HL-60/S4 treated with retinoic acid at 250 ng/mL for 4 days and 3 days (cell line): ENCODE data around the gene CYBA.
"Not testable (repeated sequence)": the region's sequence is repeated elsewhere in the genome, so short reads cannot be mapped to it uniquely, and the experiment has no call there.

Source experiments
- in situ Hi-C: fragments of 300-500 bp; cut with MboI; formaldehyde crosslinking; loops from 2 replicates; pipeline ENCODE4 v1.7.0; 2022; ENCODE audit warnings: low sequenced_read_pairs

The CYBA gene

DNA sequence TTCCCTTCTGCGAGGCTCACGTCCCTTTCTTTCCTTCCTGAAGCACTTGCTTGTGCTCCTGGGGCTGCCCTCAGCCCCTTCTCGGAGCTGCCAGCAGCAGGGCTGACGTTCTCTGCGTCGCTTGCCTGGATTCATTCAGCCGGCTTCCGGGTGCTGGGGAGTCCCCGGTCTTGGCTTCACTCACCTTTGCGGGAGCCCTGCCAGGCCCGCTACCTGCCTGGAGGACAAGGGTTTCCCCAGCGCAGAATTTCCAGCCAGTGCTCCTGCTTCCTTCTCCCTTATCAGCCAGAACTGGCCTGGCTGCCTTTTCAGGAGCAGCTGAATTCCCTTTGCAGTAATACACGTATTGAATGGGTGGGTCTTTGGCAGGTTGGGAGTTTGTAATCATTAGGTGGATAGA, 34.5 kb downstream of the CYBA start:
- in situ Hi-C loops, result no loop called here

- in situ Hi-C loops, result no loop called here
Observed at GRCh38 chr16:88614818-88615580, 35.9 kb downstream of the CYBA start.

GRCh38 chr16:88613911-88614817, 36.7 kb downstream of the CYBA start:
- in situ Hi-C loops, result no loop called here

DNA sequence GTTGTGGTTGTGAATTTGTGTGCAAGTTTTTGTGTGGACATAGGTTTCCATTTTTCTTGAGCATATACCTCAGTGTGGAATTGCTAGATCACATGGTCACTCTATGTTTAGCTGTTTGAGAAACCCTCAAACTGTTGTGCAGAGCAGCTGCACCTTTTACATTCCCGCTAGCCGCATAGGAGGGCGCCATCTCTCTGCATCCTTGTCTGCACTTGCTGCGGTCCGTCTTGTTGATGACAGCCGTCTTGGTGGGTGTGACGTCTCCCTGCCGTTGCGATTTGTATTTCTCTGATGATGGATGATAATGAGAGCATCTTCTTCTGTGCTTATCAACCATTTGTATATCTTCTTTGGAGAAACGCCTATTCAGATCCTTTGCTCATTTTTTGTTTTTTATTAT, 37.6 kb downstream of the CYBA start:
- in situ Hi-C loops, result no loop called here

DNA sequence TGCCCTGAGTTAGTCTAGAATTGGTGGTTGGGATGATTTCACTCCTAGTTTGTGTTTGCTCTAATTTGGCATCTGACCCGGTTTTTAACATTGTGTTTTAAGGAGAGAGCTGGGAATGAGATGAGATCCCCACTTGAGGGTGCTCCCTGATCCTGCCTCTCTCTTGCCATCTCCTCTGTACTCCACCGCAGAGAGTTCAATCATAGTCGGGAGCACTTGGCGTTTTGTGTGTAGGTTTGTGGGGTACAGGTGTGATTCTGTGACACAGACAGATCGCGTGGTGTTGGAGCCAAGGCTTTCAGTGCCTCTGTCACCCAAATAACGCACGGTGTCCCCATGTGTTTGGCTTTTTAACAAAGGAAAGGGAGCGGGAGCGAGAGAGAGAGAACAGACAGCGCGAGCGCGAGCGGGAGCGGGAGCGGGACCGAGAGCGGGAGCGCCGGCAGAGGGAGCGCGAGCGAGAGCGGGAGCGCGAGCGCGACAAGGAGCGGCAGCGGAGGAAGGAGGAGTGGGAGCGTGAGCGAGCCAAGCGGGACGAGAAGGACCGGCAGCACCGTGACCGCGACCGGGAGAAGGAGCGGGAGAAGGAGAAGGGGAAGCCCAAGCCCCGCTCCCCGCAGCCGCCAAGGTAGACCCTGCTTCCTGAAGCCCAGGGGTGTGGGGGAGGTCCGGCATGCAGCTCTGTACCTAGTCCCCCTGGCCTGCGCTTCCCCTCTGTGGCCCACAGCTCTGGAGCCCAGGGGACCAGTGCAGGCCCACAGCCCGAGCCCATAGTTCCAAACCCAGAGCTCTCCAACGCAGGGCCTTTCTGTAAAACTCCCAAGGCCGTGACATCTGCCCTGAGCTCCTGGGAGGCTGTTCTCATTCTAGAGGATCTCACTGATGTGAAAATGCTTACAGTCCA, 39.7 kb downstream of the CYBA start:
- in situ Hi-C loops, result no loop called here

GRCh38 chr16:88610080-88610479, 40.8 kb downstream of the CYBA start:
- in situ Hi-C loops, result no loop called here

- in situ Hi-C loops, result not testable (repeated sequence)
Observed at GRCh38 chr16:88609426-88609825, 41.4 kb downstream of the CYBA start.

DNA sequence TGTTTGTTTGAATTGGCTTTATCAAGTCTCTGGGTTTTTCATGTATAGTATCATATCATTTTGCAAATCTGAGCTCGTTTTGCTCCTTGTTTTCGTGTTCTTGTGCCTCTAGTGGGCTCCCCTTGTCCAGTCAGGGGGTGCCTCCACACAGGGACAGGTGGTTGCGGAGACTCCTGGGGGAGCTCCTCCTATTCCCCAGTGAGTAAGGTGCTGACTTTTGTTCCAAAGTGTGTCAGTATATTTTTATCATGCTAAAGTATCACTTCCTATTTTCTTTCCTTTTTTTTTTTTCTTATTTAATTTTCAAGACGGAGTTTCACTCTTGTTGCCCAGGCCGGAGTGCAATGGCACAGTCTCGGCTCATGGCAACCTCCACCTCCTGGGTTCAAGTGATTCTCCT, 42.8 kb downstream of the CYBA start:
- in situ Hi-C loops, result no loop called here

DNA sequence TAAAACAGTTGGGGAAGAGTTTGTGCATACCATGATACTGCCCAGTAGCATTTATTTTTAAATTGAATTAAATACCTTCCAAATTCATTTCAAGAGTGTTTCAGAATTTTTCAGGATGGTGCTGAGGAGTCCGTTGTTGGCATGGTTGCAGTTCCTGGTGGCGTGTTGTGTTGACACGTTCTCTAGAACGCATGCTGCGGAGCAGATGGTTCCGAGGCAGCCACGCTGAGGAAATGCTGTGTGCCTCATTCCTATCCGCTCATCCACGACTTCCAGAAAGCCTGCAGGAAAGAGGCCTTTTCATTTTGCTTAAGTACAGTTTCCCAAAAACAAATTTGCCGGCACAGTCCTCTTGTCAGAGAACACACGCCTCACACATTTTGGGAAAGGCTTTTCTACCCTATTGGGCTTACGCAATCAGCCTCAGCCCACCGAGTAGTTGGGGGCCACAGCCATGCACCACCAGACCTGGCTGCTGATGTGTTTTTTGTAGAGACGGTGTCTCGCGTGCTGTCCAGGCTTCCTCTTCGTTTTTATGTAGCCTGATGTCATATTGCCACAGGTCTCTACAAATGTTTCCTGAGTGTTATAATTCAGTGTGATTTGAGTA, 44.6 kb downstream of the CYBA start:
- in situ Hi-C loops, result no loop called here

DNA sequence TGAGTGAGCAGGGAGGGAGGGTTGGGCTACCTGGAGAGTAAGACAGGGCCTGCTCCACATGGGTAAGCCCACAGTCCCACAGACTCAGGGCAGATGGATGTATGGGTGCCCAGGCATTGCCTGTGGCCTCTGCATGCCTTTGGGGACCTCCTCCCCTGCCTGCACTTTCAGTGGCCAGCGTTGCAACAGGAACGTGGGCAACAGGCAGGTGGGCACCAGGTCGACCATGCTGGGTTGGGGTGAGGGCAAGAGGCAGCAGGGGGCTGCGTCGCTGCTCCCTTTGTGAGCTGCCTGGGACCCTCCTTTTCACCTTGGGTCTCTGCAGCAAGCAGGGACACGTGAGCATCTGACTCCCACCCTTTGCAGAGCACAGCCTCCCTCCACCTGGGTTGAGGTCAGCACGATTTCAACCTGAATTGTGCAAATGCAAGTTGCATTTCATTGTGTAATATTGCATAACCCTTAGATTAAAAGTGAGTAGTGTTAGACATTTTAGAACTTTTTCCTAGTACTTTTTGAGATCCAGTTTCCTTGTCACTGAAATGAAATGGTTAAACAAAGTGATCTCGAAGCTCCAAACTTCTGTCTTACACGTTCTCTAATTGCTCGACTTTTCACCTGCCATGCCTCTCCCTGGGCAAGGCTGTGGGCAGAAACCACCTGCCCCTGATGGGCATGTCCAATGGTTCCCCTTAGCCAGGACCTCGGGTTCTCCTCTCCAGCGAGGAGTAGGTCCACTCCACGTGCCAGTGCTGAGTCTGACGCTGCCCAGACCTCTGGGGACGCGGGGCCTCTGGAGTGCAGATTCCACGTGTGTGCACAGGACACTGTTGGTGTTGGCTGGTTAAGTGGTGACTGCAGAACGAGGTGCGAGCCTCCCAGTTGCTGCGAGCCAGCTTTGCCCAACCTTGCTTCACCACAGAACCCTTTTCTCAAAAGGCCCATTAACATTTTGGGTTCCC, 45.4 kb downstream of the CYBA start:
- in situ Hi-C loops, result no loop called here

DNA sequence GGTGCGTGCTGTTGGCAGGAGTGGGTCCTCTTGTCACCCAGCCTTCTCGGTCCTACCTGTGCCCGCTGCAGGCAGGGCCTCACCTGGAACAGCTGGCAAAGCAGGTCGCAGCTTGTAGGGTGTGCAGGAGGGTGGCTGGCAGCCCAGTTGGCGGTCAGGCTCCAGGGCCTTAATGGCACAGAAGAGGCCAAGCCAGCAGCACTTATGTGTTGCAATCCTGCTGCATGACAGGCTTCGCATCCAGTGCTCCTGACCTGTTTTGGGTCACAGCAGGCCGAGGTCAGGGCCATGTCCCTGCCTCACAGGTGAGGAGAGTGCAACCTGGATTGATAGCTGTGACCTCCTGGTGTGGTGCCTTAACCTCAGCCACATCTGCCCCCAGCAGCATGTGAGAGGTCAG, 48.8 kb downstream of the CYBA start:
- in situ Hi-C loops, result no loop called here

DNA sequence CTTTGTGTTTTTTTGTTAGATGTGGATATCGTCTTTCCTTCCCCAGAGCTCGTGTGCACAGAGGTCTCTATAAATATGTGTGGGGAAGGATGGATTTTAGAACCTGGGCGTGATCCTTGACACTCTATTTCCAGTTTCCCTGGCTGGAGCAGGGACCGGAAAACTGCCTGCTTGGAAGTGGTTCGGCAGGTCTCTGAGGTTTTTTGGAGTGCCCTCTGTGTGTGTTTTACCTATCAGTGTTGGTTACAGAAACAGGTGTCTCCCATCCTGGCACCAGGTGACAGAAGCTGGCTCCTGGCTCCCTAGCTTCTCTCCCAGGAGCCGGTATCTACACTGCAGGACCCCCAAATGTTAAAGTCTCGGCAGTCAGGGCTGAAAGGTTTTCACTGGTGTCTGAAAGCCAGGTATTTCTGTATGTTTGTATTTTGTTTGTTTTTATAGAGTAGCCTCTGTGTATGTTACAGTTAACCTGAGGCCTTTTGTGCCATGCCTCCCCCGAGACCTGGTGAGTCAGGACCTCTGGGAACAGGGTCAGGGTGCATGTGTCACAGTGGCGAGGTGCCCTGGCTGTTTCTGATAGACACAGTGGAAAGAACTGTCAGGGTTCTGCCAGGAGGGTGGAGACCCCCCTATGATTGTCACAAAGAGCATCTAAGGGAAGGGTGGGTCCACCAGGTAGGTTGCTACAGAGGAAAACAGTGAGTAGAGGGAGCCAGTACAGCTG, 49.4 kb downstream of the CYBA start:
- in situ Hi-C loops, result no loop called here

DNA sequence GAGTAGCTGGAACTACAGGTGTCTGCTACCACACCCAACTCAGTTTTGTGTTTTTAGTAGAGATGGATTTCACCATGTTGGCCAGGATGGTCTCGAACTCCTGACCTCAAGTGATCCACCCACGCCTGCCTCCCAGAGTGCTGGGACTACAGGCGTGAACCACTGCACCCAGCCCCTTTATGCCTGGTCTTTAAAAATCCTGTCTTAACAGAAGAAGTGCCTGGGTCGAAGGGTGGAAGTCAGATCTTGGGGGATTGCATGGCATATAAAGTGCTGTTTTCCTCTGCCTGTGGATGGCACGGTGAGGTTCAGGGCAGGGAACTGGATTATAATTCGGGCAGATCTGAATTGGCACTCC, 50.3 kb downstream of the CYBA start:
- in situ Hi-C loops, result no loop called here

DNA sequence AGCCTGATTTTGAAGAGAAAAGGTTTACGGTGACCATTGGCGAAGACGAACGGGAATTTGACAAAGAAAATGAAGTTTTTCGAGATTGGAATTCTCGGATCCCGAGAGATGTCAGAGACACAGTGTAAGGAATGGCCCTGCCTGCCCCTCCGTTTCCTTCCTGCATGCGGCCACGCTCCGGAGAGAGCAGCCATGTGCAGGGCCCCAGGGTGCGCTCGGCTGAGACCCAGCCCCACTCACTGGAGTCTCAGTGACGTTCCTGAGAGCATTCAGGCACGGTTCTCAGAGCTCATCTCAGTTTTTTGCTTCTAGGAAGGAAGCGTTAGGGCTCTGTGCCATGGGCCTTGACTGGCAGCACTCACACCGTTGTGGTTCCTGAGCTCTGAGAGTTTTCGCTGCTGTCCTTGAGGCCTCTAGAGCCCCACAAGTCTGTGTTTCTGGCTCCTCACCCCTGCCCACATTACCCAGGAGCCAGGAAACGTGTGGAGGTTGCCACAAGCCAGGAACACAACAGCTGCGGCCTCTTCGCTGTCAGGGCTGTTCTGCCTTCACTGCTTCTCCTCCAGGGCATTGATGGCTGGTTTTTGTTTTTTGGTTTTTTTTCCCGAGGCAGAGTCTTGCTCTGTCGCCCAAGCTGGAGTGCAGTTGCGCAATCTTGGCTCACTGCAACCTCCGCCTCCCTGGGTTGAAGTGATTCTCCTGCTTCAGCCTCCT, 50.9 kb downstream of the CYBA start:
- in situ Hi-C loops, result no loop called here

DNA sequence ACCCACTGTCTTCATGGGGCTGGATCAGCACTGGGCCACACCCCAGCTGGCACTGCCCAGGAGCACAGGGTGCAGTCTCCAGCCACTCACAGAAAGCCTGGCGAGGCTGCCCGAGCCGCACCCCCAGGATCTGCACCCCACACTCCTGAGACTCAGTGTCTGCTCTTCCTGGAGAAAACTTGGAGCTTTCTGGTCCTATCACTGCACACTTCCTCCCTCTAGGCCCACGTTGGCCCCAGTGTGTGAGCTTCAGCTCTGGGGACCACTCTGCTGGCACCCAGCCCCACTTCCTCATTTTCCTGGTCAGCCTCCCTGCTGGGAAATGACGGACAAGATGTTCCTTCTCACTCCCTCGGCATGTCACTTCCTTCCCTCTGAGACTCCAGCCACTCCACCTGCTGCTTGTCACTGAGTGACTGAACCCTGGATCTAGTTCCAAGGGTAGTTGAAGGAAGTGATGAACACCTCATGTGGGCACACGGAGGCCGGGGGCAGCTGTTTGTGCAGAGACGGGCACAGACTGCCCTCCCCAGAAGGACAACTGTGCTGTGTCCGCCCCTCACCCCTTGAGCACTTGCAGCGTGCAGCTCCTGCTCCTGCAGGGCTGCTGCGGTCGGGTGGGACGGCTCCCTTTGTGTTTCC, 51.6 kb downstream of the CYBA start:
- in situ Hi-C loops, result no loop called here

GRCh38 chr16:88597856-88598491, 52.9 kb downstream of the CYBA start:
- in situ Hi-C loops, result no loop called here

DNA sequence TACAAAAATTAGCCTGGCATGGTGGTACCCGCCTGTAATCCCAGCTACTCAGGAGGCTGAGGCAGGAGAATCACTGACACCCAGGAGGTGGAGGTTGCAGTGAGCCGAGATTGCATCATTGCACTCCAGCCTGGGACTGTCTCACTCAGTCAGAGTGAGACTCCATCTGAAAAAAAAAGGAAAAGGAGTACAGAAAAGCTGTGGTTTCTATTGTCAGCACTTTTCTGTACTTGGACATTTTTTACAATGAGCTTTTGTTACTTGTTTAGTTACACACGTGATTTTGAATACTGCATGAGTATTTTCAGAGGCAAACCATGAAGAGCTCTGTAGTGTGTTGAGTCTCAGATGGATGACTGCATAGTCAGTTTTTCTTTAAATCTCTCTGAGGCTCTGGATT, 54.4 kb downstream of the CYBA start:
- in situ Hi-C loops, result no loop called here
